T-helper 9 cell (primary cell): Measurements from ENCODE around the gene RPEL1.

Source experiments
- DNase-seq: peaks from one replicate; pipeline ENCODE4 v3.0.0-alpha.2; 2020

Gene RPEL1

DNA sequence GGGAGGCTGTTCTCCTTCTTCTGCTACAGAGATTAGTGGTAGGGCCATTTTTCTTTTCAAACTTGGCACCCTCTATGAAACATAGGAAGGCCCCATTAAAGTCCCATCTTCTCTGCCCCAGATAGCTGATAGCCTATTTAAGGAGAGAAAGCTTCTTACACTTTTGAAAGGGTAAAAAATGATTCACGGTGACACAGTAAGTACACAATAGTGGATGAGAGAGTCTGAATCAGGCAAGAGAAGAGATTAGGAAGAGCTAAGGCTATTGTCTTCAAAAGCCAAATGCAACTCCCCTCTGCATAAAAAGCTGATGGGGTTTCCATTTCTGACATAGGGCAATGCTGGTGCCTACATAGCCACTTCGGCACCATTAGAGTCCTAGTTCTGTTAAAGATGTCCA, 34.8 kb downstream of the RPEL1 start:
- DNase-seq, result no peak

DNA sequence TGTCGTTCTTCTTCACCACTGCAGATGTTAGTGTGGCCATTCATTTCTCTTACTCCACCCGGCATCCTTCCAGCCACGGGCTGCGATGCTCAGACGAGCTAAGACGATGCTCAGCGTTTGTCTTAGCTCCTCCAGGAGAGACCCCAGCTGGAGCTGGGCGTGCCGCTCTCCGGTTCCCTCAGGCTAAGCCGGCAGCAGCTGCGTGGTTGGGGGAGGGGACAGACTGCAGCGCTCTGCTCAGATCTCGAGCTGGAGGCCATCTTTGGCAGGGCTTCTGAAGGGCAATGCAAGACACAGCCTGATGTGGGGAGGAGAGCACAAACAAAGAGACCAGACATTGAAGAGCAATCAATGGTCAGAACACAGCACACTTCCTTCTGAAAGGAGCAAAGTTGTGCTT, 36.1 kb downstream of the RPEL1 start:
- DNase-seq, result no peak

DNA sequence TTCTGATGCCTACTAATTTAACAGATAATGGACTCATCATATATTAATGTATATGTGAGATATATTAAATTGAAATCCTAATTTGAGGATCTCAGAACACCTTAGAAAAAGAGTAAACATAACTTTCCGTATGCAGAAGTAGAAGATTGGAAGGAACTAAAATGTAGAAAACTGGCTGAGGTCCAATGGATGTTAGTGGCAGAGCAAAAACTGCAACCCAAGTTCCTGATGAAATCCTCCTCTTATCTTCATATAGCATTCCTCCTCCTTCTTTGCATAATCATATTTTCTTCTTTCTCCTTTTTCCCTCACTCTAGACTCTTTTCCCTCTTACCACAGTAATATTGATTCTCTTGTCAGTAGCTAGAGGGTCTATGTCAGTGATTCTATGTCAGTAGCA, 37.3 kb downstream of the RPEL1 start:
- no peak for DNase-seq

DNA sequence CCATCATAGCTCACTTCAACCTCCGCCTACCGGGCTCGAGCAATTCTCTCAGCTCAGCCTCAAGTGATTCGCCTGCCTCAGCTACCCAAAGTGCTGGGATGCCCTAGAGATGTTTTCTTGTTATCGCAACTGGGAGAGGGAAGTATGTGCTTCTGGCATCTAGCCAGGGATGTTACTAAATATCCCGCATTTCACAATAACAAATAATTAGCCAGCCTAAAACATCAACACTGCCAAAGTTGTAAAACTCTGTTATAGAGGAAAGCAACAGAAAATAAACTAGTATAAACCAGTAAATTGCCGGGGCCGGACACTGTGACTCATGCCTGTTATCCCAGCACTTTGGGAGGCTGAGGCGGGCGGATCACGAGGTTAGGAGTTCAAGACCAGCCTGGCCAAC, 38.5 kb downstream of the RPEL1 start:
- DNase-seq, result no peak

DNA sequence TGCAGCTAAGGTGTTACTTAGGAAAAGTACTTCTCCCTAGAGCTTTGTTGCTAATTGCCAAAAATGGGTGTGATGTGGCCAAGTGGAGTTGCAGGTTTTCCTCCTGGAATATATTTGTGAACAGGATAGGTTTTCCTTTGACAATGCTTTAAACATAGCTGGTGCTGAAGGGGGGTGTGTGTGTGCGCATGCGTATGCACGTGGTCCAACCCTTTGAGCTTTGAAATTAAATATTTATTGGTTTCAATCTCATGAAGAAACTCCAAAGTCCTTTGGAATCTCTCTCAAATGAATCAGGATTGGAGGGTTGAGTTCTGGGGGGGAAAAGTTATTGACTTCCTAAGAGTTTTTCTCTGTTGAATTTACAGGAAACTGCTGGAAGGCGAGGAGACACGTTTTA, 42.3 kb downstream of the RPEL1 start:
- DNase-seq, result no peak

DNA sequence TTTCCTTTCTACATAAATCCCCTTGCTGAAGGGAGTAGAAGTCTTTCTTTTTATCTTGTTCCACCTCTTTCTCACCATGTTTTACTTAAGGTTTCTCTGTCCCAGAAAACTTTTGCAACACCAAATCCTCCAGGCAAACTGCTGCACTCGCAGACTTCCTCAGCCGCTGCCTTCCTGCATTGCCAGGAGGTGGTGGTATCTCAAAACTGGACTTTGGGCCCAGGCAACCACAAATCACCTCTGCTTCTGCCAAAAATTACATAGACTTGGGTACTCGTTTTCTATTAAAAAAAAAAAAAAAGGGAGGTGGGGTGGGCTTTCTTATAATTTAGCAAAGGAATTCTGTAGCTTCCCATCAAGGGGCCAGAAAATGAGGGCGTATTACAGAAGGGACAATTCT, 45.9 kb downstream of the RPEL1 start:
- no peak for DNase-seq

GRCh38 chr10:103295374-103296015, 49.8 kb downstream of the RPEL1 start:
- DNase-seq, result no peak
